ENCODE data around the gene PCDHGC5.

The PCDHGC5 gene

GRCh38 chr5:141488591-141489561, at the start of gene PCDHGC5:
TSS of gene PCDHGC5 (plus strand) at chr5:141489081. CDS start at chr5:141489241, 160 bp downstream.
- DNase-seq: no peak

- no peak for DNase-seq
Measured at GRCh38 chr5:141439411-141440141, 49.3 kb upstream of the PCDHGC5 start.

- DNase-seq: no peak
Measured at GRCh38 chr5:141440341-141440740, 48.5 kb upstream of the PCDHGC5 start.

- no peak for DNase-seq
Measured at GRCh38 chr5:141441571-141442170, 47.2 kb upstream of the PCDHGC5 start.

- DNase-seq: no peak
Measured at GRCh38 chr5:141465351-141465750, 23.5 kb upstream of the PCDHGC5 start.

GRCh38 chr5:141475625-141476131, 13.2 kb upstream of the PCDHGC5 start, which contains the start of gene PCDHGC3:
TSS of gene PCDHGC3 (plus strand) at chr5:141475966. CDS start at chr5:141476117, 151 bp downstream.
- DNase-seq: peak; percentile 83

- DNase-seq: peak; percentile 49
Measured at GRCh38 chr5:141476132-141476911, 12.6 kb upstream of the PCDHGC5 start.

GRCh38 chr5:141477044-141477575, 11.8 kb upstream of the PCDHGC5 start:
- no peak for DNase-seq

- DNase-seq: no peak
Measured at GRCh38 chr5:141477815-141478214, 11.1 kb upstream of the PCDHGC5 start.

GRCh38 chr5:141478321-141478945, 10.4 kb upstream of the PCDHGC5 start:
- DNase-seq: peak; percentile 35

GRCh38 chr5:141479776-141480175, 9.1 kb upstream of the PCDHGC5 start:
- DNase-seq: peak; percentile 86

- DNase-seq: no peak
Measured at GRCh38 chr5:141483902-141484301, 5.0 kb upstream of the PCDHGC5 start.

- no peak for DNase-seq
Measured at GRCh38 chr5:141484310-141484640, 4.6 kb upstream of the PCDHGC5 start.

- DNase-seq: no peak
Measured at GRCh38 chr5:141484641-141485311, 4.1 kb upstream of the PCDHGC5 start, which contains the start of gene PCDHGC4. TSS of gene PCDHGC4 (plus strand) at chr5:141485030. CDS start at chr5:141485174, 144 bp downstream.

- no peak for DNase-seq
Measured at GRCh38 chr5:141485321-141486055, 3.4 kb upstream of the PCDHGC5 start.

GRCh38 chr5:141486091-141486490, 2.8 kb upstream of the PCDHGC5 start:
- no peak for DNase-seq

- no peak for DNase-seq
Measured at GRCh38 chr5:141487131-141487530, 1.8 kb upstream of the PCDHGC5 start.

- DNase-seq: no peak
Measured at GRCh38 chr5:141489841-141490240, 960 bp downstream of the PCDHGC5 start.

- no peak for DNase-seq
Measured at GRCh38 chr5:141490271-141490670, 1.4 kb downstream of the PCDHGC5 start.

- no peak for DNase-seq
Measured at GRCh38 chr5:141490771-141491170, 1.9 kb downstream of the PCDHGC5 start.
